Cerebellar cortex (tissue), 1 donor: ENCODE results near the gene PARM1.

Experiments
- DNase-seq: peaks from one replicate; pipeline ENCODE4 v3.0.0-alpha.2; 2015; ENCODE audit warnings: low spot score

The PARM1 gene

DNA sequence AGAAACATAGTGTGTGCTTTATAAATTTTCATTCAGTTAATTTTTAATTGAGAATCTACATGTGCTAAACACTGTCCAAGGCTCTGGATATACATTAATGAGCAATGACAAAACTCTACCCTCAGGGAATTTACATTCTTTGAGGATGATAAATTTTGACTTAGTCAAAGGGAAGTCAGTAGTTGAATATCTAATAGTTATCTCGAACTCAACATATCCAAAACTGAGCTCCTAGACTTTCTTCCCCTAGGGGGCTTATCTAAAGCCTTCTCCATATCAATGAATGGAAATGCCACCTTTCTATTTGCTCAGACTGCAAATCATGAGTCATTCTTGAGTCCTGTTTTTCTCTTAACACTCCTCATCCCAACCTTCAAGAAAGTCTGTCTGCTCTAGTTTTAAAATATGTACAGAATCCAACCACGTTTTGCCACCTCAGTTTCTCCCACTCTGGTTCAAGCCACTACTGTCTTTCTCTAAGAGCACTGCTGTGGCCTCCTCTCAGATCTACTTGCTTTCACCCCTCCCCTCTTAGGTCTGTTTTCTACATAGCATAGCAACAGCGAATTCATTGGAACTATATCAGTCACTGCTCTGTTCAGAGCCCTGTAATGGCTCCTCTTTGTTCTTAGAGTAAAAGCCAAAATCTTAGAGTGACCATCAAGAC, 9.5 kb downstream of the PARM1 start:
- DNase-seq: no peak

DNA sequence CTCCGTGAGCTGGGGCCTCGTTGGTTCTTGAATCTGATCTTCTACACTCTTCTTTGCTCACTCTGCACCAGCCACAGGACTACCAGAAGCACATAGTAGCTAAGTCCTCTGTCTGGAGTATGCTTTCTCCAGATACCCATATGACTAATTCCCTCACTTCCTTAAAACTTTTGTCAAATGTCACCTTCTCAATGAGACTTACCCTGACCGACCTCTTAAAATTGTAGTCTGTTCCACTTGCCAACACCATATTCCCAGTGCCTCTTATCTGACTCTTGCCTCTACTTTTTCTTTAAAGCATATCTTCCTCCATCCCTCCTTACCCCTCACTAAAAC, 10.0 kb downstream of the PARM1 start:
- no peak for DNase-seq

DNA sequence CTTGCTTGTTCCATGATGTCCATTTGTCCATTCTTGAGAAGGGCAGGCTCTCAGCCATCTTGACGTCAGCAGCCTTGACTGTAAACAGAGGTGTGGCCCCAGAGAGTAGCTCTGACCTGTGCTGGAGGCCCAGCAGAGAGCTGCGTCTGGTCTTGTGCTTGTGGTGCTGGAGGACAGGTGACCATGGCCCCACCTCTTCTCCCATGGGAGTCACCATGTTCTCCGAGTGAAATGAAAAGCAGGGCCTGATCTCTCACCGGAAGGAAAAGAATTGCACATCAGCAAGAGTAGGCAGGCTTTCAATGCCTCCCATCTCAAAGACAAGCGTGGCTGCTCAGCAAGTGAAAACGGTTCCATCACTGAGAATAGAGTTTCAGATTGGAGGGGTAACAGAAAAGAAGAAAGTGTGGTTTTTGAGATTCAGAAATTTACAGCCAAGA, 11.5 kb downstream of the PARM1 start:
- no peak for DNase-seq

DNA sequence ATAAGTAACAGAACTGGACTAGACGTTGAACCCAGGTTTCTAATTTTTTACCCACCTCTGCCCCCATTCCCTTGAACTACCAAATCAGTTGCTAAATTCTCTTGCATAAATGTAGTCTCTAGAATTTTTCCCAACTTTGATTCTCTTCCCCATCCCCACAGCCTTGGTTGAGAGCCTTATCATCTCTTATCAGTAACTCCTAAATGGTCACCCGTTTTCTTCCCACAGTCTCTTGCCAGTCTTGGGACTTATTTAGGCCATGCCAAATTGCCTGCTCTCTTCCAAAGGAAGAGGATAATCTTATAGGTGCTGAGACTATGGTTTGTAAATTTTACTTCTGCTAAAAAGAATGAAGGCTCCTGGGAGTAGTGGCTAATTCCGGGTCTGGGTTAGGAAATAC, 13.3 kb downstream of the PARM1 start:
- DNase-seq: no peak

DNA sequence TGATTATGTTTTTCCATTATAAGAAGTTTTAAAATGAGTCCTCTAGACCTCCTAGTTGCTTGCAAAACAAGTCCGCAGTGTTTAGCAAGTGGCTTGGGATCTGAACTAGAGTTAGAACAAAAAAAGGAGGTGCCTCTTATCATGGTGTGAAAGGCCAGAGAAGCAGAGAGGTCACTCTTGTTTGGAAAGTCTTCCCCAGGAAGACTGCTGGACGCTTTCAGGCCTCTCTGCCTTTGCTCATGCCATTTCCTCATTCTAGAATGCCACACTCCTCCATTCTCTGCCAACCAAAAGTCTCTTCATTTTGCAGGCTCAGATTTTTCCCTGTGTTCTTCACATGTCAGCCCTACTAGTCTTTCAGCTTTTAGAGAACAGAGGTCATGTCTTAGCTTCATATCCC, 14.9 kb downstream of the PARM1 start:
- DNase-seq: no peak

DNA sequence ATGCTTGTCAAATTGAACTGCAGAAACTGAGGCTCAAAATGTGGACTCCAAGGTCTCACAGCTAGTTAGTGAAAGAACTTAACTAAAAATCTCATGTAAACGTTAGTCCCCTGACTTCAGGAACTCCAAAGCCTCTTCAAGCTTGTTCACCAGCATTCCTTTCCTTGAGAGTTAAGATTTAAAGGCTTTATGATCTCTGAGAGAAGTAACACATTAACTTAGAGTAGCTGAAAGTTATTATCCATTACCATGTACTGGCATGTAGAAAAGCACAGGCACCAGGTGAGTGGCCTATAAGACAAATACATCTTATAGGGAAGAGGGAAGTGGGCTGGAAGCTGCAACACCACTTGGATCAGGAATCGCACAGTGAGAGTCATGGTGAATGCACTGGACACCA, 15.3 kb downstream of the PARM1 start:
- no peak for DNase-seq

DNA sequence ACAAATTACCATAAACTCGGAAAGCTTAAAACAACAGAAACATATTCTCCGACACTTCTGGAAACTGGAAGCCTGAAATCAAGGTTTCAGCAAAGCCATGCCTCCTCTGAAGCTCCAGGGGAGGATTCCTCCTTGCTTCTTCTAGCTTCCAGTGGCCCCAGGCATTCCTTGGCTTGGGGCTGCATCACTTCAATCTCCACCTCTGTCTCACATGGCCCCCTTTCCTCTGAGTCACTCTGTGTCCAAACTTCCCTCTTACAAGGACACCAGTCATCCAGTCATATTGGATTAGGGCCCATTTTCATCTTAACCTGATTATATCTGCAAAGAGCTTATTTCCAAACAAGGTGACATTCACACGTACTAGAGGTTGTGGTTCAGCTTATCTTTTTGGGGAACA, 17.3 kb downstream of the PARM1 start:
- DNase-seq: no peak

DNA sequence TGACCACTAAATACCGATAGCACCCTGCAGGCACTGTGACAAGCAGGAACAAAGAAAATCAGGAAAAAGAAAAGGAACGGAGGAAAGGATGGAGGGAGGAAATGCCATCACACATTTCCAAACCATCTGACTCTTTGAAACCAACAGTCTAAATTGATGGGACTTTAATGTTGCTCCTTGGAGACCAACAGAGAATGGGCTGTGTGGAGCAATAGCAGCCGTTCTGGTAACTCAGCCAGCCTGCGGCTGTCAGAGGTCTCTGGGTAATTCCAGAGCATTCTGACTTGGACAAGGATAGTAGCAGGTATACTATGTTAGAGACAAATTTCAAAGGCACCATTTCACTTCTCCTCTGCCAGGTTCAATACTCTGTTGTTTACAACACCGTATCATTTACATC, 18.0 kb downstream of the PARM1 start:
- no peak for DNase-seq

DNA sequence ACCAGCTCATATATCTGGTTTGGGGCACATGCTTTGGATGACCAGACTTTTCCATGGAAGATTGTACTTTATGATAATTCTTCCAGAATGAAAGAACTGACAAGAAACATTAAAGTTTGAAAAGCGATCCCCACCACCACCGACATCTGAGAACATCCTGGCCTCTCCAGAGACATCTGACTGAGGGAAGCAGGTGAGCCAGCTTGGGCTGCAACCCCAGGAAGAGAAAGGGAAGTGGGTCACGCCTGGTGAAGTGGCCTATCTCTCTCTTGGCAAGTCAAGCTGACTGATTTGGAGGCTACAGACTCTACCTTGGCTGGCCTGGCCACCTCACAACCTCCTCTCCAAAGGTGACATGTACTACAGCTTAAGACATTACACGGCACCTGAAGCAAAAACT, 20.7 kb downstream of the PARM1 start:
- no peak for DNase-seq

DNA sequence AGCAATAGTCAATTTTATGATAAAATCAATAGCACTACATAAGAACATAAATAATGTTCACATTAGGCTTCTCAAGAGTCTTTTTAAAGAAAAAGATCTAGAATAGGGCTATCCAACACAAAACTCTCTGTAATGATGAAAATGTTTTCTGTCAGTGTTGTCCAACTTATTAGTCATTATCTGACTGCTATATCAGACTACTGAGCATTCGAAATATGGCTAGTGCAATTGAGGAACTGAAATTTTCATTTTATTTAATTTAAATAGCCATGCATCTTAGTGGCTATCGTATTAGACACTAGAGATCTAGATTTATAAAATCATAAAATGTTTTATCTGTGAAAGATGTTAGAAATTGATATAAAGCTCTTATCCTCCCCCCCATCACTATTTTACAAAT, 26.0 kb downstream of the PARM1 start:
- no peak for DNase-seq

DNA sequence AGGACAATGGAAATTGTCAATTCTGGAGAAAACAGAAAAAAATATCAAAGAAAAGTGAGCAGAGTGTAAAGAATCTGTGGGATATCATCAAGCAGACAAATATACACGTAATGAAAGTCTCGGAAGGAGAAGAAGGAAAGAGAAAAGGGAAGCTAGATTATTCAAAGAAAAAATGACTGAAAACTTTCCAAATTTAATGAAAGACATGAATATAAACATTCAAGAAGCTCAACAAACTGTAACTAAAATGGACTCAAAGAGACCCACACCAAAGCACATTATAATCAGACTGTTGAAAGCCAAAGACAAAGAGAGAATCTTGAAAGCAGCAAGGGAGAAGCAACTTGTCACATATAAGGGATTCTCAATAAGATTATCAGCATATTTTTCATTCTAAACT, 28.3 kb downstream of the PARM1 start:
- no peak for DNase-seq

DNA sequence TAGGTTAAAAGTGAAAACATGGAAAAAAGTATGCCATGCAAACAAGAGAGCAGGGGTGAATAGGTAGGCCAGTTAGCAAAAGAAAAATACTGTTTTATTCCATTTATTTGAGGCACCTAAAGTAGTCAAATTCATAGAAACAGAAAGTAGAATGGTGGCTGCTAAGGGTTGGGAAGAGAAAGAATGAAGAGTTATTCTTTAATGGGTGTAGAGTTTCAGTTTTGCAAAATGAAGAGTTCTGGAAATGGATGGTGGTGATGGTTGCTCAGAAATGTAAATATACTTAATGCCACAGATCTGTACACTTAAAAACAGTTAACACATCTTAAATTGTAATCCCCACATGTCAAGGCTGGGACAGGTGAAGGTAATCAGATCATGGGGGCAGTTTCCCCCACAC, 29.7 kb downstream of the PARM1 start:
- DNase-seq: no peak

DNA sequence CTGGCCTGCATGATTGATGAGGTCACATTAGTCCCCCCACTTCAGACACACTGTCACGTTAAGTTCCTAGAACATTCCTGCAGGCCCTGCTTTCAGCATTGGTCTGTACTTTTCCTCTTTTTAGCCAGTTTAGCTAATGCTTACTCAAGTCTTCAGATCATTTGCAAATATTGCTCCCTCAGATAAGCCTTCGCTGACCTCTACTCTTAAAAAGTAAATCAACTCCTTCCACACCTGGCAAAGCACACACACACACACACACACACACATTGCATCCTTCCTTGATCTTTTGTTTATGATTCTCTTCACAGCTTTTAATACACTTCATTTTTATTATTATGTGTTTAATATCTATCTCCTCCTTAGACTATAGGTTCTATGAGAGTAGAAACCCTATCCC, 31.4 kb downstream of the PARM1 start:
- no peak for DNase-seq

DNA sequence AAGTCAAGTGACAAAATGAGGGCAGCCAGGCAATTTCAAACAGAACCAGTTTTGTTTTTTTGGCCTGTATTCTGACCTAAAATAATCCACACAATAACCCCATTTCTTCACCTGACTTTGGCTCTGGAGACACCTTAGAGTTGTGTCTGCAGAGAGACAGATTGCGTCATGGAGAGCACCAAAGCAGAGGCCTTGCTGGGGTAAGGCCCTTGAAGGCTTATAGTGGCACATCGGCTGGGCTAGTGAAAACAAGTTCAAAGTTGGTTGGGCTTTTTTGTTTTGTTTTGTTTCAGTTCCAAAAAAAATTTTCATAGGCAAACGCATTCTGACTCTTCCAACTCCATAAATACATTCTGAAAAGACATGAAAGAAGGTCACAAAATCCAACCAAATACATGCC, 34.4 kb downstream of the PARM1 start:
- no peak for DNase-seq

DNA sequence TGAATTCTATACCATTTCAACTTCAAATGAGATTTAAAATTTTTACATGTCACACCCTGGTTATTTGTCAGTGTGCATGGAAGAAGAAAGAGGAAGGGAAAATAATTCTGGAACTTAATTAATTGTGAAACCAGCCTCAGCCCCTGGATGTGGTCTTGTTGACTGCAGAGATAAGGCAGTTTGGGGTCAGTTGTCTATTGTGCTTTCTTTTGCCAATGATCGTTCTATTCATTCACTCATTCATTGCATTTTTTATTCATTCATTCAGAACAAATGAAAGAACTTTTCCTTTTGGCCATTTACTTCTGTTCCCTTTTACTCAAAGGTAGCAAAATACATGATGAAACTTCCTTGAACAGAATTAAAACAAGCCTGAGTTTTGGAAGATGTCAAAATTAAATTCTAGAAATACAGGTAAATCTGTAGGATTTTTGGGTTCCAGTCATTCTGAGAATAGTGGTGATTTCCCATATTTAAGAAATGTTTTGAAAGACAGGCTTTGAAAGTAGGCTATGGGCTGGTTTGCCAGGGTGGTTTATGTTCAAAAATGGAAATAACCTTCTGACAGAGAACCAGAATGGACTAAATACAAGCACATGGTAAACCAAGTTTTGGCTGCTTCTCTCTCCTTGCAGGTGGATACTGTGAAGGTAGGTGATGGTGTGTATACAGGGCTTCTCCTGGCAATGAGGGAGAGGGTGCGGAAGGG, 35.7 kb downstream of the PARM1 start:
- no peak for DNase-seq

DNA sequence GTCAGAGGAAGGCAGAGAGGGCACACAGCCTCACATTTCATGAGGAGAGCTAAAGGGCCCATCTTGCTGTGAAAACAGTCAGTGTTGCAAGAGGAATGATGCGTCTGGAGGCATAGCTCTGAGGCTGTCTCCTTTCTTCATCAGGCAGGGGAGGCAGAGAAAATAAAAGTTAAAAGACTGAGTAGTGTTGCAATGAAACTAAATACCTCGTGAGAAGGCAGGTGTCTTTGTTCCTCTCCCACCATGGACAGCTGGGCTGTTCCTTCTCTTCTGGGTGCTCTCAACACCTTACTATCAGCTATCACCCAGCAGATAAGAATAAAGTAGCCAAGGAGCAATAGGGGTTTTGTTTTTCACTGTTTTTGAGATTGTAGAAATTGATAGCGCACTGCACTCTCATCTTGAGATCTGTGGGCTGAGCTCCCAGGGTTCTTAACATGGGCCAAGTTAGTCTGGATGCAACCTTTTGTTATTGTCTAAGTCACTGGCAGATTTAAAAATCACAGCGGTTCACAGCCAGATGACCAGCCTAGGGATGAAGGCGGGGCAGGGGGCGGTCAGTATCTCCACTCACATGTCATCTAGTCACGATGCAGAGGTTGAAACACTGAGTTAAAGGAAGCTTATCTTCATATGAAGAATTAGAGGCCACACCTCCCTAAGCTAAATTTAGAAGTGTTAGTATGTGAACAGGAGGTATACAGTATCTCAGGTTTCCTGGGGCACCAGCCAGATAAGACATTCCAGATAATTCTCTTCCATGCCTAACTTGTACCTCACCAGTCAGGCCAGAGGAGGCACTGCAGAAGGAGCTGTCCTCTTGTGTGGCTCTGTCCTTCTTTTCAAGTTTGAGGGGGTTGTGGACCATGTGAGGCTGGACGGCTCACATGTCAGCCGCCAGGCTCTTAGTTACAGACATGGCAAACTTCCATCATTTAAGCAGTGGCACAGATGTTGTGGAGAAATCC, 36.9 kb downstream of the PARM1 start:
- DNase-seq: no peak

DNA sequence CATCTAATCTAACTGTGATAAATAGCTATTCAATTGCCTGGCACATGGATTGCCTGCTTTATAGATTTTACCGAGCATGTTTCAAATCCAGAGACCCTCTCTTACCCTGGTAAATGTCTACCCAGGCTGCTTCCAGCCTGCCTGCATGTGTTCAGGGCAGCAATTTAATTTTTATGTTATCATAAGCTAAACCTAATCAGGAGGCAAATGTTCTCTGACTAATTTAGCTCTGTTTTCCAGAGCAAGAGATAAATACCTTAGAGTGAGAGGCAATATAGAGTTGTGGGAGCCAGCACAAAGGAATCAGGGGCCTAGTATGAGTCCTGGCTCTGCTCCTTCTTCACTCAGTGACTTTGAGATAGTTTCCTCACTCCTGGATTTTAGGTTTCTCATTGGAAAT, 37.7 kb downstream of the PARM1 start:
- DNase-seq: no peak

DNA sequence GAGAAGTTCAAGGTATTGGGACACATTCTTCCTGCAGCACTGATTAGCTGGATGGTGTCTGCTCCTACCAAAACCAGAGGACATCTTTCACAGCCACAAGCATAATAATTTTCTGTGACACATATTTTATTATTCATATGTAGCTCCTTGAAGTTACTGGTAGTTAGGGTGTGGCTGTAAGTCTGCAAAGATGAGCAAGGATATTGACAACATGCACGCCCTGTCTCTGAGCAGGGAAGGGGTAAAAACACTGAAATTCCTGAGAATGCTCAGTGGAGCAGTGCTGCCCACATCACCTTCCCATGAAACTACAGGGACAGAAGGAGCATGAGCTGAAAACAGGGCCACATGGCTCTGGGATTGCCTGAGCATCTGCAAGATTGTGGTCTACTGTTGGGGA, 38.9 kb downstream of the PARM1 start:
- DNase-seq: no peak

DNA sequence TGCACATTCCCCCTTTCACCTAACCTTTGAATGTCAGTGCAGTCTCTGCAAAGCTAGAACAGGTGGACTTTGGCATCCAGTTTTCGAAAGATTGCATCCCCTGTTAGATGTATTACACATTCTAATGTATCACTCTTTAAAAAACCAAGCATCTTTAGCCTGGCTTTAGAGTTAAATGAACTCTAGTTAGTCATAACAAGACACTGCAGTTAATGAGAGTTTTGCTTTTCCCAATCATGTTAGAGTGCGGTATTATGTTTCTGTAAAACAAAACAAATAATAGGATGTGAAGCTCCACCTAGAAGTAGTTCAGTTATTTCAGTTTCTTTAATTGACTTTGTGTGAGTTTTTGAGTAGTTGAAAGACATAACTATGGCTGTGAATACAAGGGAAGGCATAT, 42.2 kb downstream of the PARM1 start:
- no peak for DNase-seq

DNA sequence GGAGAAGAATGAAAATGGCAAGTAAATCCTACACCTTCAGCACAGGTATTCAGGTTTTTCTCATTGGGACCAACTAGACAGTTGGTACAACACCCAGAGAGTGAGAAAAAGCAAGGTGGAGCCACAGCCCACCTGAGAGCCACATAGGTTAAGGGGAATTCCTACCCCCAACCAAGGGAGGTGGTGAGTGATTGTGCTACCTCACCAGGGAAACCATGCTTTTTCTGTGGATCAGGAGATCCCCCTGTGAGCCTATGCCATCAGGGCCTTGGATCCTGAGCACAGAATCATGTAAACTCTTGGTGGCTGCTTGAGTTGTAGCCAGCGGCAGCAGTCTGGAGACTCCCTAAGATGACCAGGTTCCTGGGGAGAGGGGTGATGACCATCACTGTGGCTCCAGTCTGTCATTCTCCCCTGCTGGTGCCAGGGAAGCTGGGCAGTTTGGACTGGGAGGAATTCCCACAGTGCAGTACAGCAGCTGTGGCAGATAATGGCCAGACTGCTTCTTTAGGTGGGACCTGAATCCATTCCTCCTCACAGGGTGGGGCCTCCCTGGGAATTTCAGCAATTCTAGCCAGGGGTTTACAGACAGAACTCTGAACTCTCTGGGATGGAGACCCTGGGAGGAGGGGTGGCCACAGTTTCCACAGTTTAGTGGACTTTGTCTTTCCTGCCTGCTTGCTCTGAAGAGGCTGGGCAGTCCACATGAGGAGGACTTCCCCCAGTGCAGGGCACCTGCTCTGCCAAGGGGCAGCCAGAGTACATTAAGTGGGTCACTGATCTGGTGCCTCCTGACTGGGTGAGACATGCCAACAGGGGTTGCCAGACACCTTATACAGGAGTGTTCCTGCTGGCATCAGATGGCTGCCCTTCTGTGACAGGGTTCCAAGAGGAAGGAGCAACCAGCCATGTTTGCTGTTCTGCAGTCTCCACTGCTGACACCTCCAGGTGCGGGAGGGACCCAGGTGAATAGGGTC, 43.2 kb downstream of the PARM1 start:
- no peak for DNase-seq

DNA sequence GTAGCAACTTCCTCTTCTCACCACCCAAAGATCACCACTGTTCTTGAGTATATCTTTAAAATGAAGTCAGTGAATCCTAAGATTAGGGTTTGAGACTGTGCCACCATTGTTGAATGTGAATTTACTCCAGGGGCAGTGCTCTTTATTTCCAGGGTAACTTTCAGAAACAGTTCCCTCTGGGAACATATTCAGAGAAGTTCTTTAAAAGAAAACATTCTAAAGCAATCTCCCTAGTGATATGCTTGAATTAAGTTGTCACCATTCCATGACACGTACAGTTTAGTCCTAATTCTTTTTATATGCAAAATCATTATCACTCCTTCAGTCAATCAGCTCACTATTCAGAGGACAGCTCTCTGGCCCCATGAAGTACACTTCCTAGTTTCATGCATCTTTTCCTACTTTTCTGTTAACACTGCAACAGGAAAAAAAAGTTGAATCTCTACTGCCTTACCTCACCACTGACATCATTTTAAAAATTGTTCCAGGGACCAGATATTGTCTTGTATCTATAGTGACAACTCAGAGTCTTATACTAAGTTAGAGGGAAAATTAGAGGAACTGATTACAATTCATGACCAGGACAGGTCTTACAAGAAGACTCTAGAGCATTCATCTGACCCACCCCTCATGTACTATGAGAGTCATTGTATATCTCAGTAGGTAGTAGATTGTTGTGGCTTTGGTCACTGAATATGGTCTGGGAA, 49.8 kb downstream of the PARM1 start:
- no peak for DNase-seq
